T1000 (cell line): ENCODE data around the gene NDRG2.
"Not testable (repeated sequence)": the region's sequence is repeated elsewhere in the genome, so short reads cannot be mapped to it uniquely, and the experiment has no call there.

Experiments
- DNase-seq: peaks from one replicate; lab custom pipeline; 2025; ENCODE audit warnings: mixed read lengths; lab: John Stamatoyannopoulos, UW

The NDRG2 gene

GRCh38 chr14:21003788-21004346, 21.0 kb downstream of the NDRG2 start:
- no peak for DNase-seq

GRCh38 chr14:21001218-21001617, 23.6 kb downstream of the NDRG2 start:
- DNase-seq: no peak

GRCh38 chr14:20999591-20999990, 25.3 kb downstream of the NDRG2 start:
- DNase-seq: no peak

GRCh38 chr14:20998674-20999366, 26.0 kb downstream of the NDRG2 start, which contains the start of gene SLC39A2:
Gene SLC39A2 (plus strand): TSS chr14:20999293. CDS start chr14:20999447, 154 bp downstream.
- no peak for DNase-seq

GRCh38 chr14:20998139-20998538, 26.7 kb downstream of the NDRG2 start:
- DNase-seq: no peak

GRCh38 chr14:20997564-20997963, 27.3 kb downstream of the NDRG2 start:
- no peak for DNase-seq

- no peak for DNase-seq
Measured at GRCh38 chr14:20997115-20997514, 27.7 kb downstream of the NDRG2 start.

GRCh38 chr14:20996521-20996920, 28.3 kb downstream of the NDRG2 start:
- no peak for DNase-seq

GRCh38 chr14:20989787-20990600, 34.9 kb downstream of the NDRG2 start, which contains the start of gene METTL17:
Gene METTL17 (plus strand): TSS chr14:20989980. CDS start chr14:20990003, 23 bp downstream.
- peak; percentile 80 for DNase-seq

- DNase-seq: no peak
Measured at GRCh38 chr14:20989471-20989786, 35.4 kb downstream of the NDRG2 start.

GRCh38 chr14:20988717-20989470, 36.0 kb downstream of the NDRG2 start:
- DNase-seq: no peak

GRCh38 chr14:20986811-20987210, 38.0 kb downstream of the NDRG2 start:
- peak; percentile 38 for DNase-seq

GRCh38 chr14:20985650-20986049, 39.2 kb downstream of the NDRG2 start:
- DNase-seq: not testable (repeated sequence)

GRCh38 chr14:20982646-20983369, 42.1 kb downstream of the NDRG2 start:
- DNase-seq: no peak

- DNase-seq: no peak
Measured at GRCh38 chr14:20980906-20981305, 44.0 kb downstream of the NDRG2 start.

- no peak for DNase-seq
Measured at GRCh38 chr14:20978687-20979086, 46.2 kb downstream of the NDRG2 start.

GRCh38 chr14:20976291-20976690, 48.6 kb downstream of the NDRG2 start:
- no peak for DNase-seq

- no peak for DNase-seq
Measured at GRCh38 chr14:20973501-20973900, 51.4 kb downstream of the NDRG2 start.

GRCh38 chr14:20971705-20972021, 53.2 kb downstream of the NDRG2 start:
- no peak for DNase-seq

- peak; percentile 77 for DNase-seq
Measured at GRCh38 chr14:20970983-20971704, 53.7 kb downstream of the NDRG2 start.

GRCh38 chr14:20970647-20970982, 54.2 kb downstream of the NDRG2 start:
- no peak for DNase-seq
